GM19455 (cell line): ENCODE data around the gene COA6.
"Not testable (repeated sequence)": the region's sequence is repeated elsewhere in the genome, so short reads cannot be mapped to it uniquely, and the experiment has no call there.

Source experiments
- ATAC-seq: cut with Tn5 transposase; IDR thresholded peaks from one replicate; pipeline ENCODE4 v1.9.1; 2021; ENCODE audit not compliant: unreplicated experiment

COA6 gene

DNA sequence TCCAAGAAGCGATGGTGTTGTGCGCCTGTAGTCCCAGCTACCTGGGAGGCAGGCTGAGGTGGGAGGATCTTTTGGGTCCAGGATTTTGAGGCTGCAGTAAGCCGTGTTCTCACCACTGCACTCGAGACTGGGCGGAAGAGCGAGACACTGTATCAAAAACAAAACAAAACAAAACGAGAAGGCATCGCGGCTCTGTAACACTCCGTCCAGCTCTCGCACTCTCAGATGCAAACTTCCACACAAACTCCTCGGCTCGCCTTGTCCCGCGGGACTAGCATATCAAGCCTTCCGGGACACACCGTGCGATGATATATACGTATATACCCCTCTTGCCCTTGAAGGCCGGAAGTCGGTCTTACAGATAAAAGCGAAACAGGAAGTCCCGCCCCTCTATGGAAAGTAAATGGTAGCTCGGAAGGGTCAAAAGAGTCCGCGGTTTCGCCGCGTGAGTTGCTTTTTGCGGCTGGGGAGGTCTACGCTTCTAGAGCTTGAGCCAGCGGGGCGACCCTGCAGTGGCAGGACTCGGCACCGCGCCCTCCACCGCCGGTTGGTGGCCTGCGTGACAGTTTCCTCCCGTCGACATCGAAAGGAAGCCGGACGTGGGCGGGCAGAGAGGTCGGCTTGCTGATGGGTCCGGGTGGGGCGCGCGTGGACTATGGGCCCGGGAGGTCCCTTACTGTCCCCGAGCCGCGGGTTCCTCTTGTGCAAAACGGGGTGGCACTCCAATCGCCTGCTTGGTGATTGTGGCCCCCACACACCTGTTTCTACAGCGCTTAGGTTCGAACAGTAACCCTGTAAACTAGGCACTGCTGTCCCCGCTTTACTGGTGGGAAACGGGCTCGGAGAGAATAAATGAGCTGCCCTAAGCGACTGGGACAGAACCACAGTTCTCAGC, at the start of gene COA6:
TSS of gene COA6 (plus strand) at position 393 of the 895 bp plus-strand sequence. CDS start at position 404, 11 bp downstream.
- ATAC-seq: peak; percentile 96

DNA sequence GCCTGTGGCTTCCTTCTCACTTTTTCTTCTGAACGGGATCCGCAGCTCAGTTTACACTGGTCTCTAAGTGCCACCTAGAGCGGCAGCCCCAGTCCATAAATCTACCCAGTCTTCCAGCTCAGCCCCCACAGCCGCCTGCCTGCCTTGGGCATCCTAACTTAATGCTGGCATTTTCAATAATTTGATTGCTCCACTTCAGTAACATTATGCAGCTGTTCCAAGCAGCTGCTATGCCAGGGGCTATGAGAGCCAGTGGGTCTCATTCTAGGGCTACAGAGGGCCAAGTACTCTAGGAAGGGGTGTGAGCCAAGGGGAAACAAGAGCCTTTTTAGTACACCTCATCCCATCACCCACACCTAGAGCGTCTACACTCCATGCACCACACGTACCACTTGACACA, 48.4 kb upstream of the COA6 start:
- no peak for ATAC-seq

- ATAC-seq: no peak
Observed at GRCh38 chr1:234325878-234326496, 47.3 kb upstream of the COA6 start.

DNA sequence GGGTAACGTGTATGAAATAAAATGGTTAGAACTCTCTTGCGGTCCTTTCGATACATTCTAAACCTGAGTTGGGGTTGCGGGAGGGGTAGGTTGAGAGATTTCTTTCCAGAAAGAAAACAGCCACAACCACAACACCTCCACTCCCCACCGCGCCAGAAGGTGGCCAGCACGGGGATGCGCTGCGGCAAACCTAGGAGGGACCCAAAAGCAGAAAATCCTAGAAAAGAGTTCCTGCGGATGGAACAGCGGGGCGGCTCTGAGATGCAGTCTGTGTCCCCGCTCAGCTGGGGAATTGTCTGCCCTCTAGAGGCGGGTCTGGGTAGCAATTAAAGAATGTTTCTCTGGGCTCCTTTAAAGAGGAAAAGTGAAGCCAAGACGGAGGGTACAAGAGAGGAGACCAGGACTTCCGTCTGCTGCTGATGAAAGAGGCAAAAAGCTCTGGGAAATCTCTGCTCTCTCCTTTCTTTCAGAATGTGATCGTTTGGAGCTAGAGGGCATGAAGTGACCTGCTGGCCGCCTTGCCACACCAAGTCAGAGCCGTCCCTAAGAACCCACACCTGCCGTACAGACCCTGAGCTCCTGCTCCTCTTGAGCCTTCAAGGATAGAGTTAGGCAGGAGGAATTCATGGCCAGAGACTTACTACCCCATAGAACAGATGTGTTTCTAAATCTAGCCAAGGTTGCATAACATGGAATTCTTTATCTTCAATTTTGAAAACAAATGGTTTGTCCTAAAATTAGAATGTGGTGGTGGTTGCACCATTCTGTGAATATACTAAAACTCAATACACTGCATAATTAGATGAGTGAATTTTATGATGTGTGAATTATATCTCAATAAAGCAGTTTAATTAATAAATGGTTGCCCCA, 46.5 kb upstream of the COA6 start:
- peak; percentile 86 for ATAC-seq

DNA sequence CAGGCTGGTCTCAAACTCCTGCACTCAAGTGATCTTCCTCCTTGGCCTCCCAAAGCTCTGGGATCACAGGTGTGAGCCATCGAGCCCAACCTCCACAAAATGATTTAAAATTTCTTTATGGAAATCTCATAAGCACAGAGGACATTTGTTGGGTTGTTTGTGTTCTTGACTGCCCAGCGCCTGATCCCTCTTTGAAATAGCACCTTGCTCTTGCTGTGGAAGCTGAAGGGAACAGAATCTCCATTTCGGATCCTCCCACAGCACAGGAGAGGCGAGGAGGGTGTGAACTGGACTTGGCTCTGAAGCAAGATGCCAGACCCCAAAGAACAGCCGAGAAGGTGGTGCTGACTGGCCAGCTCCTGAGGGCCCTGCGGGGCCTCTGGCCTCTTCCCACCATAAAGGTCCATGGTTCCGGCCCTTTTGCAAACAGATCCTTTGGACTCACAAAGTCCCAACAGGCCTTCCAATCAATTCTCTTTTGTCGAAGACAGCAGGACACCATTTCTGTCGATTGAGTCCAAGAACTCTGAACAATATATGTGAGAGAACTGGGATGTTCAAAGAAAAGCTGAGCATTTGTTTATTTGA, 45.6 kb upstream of the COA6 start:
- ATAC-seq: no peak

DNA sequence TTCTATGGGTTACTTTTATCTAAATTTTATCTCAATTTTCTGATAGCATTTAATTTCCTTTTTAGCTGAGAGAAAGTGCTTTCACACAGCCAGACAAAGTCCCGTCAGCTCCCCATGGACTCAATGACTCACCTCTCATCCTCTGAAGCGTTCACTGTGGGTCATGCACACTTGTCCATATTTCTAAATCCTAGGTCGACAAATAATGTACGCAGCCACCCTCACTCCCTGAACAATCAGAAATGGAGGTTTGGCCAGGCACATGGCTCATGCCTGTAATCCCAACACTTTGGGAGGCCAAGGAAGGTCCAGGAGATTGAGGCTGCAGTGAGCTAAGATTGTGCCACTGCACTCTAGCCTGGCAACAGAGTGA, 42.4 kb upstream of the COA6 start:
- ATAC-seq: no peak

- ATAC-seq: no peak
Observed at GRCh38 chr1:234331507-234331906, 41.7 kb upstream of the COA6 start.

GRCh38 chr1:234336359-234336758, 36.9 kb upstream of the COA6 start:
- no peak for ATAC-seq

DNA sequence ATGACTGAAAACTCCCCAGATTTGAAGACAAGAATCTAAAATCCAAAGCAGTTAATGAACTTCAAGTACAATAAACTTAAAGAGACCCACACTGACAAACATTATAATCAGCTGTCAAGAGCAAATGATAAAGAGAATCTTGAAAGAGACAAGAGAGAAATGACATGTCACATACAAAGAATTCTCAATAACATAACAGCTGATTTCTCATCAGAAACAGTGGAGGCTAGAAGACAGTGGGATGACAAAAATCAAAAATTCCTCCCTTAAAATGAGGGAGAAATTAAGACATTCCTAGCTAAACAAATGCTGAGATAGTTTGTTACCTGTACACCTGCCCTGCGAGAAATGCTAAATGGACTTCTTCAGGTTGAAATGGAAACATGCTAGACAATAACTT, 36.0 kb upstream of the COA6 start:
- no peak for ATAC-seq

- no peak for ATAC-seq
Observed at GRCh38 chr1:234340528-234340927, 32.7 kb upstream of the COA6 start.

- no peak for ATAC-seq
Observed at GRCh38 chr1:234342774-234343173, 30.5 kb upstream of the COA6 start.

DNA sequence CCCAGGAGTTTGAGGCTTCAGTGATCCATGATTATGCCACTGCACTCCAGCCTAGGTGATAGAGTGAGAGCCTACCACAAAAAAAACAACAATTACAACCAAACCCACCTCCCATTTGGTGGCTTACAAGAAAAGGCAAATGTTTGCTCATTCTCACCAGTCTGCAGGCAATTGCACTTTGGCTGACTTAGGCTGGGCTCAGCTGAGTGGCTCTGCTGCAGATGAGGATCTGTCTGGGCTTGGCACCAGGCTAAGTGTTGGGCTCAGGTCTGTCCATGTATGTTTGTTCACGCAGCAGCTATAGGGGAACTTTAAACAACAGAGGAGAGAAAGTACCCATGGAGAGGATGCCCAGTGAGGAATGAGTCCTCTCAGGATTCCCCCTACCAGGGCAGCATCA, 28.0 kb upstream of the COA6 start:
- ATAC-seq: no peak

DNA sequence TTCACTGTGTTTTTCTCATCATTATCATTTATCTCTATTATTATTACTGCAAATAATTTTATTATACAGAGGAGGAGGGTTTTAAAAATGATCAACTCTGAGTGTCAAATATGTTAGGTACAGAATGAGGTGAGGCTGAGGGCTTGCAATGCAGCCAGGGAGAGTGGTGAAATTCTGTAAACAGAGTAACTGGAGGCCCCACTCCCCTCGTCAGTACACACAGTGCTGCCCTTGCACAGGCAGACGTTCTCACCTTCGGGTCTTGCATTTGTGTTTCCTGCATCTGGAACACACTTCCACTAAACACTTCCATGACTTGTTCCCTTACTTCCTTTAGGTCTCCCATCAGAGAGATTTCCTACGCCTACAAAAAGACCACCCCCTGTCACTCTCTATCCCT, 24.3 kb upstream of the COA6 start:
- no peak for ATAC-seq

DNA sequence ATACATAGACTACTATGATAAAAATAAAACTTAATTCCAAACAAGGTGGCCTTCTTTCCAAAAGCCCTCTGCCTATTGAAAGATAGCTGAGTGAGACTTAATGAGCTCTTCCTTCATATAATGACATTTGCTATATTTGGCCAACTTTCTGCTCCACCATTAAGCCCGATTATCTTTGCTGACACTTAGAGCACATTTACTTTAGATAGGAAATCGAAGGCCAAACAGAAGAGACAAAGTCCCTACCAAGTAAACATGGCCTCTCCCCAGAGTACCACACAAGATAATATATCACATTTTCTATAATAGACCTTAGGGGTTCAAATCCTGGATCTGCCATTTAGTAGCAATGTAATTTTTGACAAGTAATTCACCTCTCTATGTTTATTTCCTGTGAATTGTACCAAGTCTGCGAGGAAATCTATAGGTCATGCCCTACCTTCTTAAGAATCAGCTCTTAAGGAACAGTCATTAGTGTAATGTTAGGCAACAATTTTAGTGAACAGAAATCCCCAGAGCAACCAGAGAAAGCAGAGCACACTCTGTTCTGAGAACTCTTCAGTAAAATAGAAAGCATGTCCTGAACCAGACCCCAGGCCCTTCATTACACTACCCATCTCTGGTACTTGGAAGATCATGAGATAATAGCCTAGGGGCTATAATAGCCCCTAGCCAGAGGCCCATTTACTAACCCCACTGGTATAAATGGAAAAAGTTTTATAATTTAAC, 17.3 kb upstream of the COA6 start:
- ATAC-seq: no peak

- ATAC-seq: not testable (repeated sequence)
Observed at GRCh38 chr1:234356615-234357269, 16.5 kb upstream of the COA6 start.

GRCh38 chr1:234357831-234358230, 15.4 kb upstream of the COA6 start:
- ATAC-seq: no peak

- no peak for ATAC-seq
Observed at GRCh38 chr1:234361102-234361603, 12.1 kb upstream of the COA6 start.

- no peak for ATAC-seq
Observed at GRCh38 chr1:234362558-234362957, 10.7 kb upstream of the COA6 start.

- no peak for ATAC-seq
Observed at GRCh38 chr1:234368320-234369032, 4.8 kb upstream of the COA6 start.
